ENCODE data around the gene TMEM42.
"Not testable (repeated sequence)": the region's sequence is repeated elsewhere in the genome, so short reads cannot be mapped to it uniquely, and the experiment has no call there.

Gene TMEM42

DNA sequence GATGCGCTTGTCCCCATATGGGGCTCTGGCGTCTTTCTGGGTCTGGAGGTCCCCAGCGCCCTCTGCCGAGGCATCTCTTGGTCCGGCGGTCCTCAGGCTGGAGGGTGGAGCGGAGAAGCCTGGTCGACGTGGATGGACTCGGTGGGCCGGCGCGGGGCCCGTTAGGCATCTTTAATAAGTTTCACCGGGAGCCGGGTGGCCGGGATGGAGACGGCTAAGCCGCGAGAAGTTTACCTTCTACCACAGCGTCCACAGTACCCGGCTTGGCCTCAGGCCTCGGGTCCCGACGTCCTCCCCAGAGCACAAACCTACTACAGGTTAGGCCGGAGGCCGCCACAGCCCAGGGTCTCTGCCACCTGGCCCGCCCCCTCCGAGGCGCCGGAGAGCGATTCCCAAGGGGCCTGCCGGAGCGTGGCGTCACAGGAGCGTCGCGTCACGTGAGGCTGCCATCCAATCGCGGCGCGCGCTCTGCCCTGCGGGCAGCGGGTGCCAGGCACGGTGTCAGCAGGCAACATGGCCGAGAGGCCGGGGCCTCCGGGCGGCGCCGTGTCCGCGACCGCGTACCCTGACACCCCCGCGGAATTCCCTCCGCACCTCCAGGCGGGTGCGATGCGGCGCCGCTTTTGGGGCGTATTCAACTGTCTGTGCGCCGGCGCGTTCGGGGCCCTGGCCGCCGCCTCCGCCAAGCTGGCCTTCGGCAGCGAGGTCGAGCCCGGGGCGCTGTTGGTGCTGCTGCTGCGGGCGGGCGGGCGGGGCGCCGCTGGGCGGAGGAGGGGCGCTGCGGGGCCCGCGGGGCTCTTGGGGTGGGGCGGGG is at the start of gene TMEM42:
TMEM42 (plus strand) TSS at position 501 of the 814 bp plus-strand sequence; CDS start at position 514, 13 bp downstream.
- peak; percentile 87 for DNase-seq

DNA sequence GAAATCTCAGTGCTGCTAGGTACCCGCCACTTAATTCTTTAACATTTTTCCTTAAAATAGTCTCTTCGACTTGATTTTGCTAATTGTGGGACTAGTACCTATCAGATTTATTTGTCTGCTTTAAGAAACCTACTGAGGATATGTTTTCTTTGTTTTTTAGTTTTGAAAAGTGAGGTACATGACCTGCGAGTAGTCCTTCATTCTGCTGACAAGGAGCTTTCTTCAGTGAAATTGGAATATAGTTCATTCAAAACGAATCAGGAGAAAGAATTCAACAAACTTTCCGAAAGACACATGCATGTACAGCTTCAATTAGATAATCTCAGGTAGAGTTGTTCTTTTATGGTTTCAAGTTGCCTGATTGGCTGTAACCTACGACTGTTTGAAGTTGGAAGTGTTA is 47.0 kb upstream of the TMEM42 start:
- no peak for DNase-seq

DNA sequence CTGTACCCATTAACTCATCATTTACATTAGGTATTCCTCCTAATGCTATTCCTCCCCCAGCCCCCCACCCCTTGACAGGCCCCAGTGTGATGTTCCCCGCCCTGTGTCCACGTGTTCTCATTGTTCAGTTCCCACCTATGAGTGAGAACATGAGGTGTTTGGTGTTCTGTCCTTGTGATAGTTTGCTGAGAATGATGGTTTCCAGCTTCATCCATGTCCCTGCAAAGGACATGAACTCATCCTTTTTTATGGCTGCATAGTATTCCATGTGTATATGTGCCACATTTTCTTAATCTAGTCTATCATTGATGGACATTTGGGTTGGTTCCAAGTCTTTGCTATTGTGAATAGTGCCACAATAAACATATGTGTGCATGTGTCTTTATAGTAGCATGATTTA is 45.4 kb upstream of the TMEM42 start:
- DNase-seq: not testable (repeated sequence)

DNA sequence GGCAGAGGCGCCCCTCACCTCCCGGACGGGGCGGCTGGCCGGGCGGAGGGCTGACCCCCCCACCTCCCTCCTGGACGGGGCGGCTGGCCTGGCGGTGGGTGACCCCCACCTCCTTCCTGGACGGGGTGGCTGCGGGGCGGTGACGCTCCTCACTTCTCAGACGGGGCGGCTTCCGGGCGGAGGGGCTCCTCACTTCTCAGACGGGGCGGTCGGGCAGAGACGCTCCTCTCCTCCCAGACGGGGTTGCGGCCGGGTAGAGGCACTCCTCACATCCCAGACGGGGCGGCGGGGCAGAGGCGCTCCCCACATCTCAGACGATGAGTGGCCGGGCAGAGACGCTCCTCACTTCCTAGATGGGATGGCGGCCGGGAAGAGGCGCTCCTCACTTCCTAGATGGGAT is 40.5 kb upstream of the TMEM42 start:
- DNase-seq: not testable (repeated sequence)

GRCh38 chr3:44825264-44825925 is 36.3 kb upstream of the TMEM42 start:
- DNase-seq: no peak

- no peak for DNase-seq
These were observed 34.5 kb upstream of the TMEM42 start for GRCh38 chr3:44827196-44827595.

DNA sequence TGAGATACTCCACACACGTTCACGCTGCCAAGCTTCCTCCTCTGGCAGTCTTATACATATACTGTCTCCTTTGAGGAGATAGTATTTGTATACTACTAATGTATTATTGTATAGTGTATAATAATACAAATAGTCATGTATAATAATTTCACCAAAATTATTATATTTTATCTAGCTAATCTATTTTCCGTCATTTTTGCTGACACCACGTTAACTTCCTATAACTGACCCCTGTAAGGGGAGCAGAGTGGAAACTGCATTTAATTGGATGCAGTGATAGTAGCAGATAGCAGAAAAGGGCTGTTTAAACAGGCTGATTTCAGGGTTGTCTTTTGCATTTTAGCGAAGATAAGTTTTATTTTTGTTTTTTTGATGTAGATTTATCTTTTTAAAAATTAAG is 30.5 kb upstream of the TMEM42 start:
- no peak for DNase-seq

DNA sequence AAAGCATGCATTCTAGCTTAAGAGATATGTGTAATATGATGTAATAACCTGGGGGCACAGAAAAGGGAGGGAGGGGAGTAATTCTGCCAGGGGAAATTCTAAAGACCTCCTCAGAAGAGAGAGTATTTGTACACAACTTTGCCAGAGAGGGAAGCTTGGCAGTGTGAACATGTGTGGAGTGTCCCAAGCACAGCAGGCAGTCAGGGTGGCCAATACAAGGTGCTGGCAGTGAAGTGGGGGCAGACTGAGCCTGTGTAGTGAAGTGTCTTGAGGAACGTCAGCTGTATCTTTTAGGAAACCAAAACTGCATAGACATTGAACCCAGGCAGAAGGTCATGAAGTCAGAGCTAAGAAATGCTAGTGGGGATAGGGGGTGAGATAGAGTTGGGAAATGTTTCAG is 29.7 kb upstream of the TMEM42 start:
- DNase-seq: no peak

DNA sequence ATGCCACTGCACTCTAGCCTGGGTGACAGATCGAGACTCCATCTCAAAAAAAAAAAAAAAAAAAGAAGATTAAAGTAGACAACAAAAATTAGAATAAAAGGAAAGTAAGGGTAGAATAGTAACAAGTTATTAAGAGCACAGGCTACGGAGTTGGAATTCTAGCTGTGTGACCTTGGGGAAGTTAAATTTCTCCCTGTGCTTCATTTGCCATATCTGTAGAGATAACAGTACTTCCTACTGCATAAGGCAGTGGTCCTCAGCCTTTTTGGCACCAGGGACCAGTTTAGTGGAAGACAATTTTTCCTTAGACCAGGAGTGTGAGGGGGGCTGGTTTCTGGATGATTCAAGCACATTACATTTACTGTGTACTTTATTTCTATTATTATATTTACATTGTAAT is 28.7 kb upstream of the TMEM42 start:
- DNase-seq: no peak

DNA sequence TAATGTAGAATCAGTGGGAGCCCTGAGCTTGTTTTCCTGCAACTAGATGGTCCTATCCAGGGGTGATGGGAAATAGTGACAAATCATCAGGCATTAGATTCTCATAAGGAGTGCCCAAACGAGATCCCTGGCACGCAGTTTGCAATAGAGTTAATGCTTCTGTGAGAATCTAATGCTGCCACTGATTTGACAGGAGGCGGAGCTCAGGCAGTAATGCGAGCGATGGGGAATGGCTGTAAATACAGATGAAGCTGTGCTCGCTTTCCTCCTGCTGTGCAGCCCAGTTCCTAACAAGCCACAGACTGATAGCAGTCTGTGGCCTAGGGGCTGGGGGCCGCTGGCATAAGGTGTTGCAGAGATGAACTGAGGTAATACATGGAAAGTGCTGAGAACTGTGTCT is 28.3 kb upstream of the TMEM42 start:
- DNase-seq: no peak

GRCh38 chr3:44835684-44836083 is 26.0 kb upstream of the TMEM42 start:
- no peak for DNase-seq

DNA sequence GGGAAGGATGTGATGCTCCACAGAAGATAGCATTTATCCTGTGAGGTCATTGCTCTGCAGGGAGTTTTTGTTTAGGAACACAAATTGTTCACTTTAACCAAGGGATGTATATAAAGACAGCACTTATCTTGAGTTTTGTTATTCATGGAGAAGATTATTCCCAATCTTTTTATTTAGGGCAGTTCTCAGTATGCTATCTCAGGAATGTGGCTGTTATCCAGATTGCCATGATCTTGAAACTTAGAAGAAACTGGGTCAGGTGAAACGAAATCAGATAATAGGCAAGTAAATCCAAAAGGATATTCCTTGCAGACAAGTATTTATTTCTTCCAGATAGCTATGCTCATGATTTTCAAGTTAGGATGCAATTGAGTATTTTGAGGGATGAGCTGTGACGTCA is 19.3 kb upstream of the TMEM42 start:
- DNase-seq: no peak

GRCh38 chr3:44845528-44846520 is 15.9 kb upstream of the TMEM42 start:
- DNase-seq: no peak

- DNase-seq: no peak
These were observed 13.1 kb upstream of the TMEM42 start for GRCh38 chr3:44848634-44849033.

DNA sequence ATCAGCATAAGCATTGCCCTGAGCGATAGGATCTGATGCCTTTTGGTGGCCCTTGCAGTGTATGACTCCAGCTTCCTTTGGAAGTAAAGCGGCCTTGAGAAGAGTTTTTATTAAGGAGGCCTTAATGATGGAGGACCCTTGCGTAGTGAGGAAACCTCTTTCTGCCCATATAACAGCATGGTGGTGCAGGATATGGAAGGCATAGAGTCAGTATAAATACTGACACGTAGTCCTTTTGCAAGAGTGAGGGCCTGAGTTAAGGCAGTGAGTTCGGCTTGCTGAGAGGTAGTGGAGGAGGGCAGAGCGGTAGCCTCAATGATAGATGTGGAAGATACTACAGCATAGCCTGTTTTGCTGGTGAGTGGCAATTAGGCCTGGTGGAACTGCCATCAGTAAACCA is 5.0 kb upstream of the TMEM42 start:
- DNase-seq: not testable (repeated sequence)

- DNase-seq: no peak
These were observed 1.6 kb upstream of the TMEM42 start for GRCh38 chr3:44860117-44860516.

GRCh38 chr3:44862226-44862637 is 520 bp downstream of the TMEM42 start:
- DNase-seq: peak; percentile 44

GRCh38 chr3:44865272-44866035 is 3.7 kb downstream of the TMEM42 start:
- DNase-seq: no peak

GRCh38 chr3:44867421-44868111 is 5.9 kb downstream of the TMEM42 start:
- DNase-seq: no peak

GRCh38 chr3:44870375-44871061 is 8.8 kb downstream of the TMEM42 start:
- DNase-seq: no peak

DNA sequence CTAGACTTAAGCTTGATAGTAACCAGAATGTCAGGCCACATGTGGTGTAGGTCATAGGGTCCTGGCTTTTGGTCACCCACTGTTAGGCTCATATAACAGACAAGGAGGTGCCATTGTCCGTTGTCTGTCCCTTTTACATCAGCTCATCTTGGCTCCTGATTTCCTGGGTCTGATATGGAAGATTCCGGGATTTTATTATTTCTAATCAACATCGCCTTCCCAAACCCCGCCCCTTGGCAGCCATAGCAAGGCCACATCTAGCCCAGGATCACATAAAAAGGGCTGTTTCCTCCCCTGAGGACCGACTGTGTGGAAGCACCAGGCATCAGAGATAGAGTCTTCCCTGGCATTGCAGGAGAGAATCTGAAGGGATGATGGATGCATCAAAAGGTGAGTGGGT is 12.6 kb downstream of the TMEM42 start, which contains the start of gene TGM4:
TGM4 (plus strand) TSS at position 301 of the 400 bp plus-strand sequence; CDS start at position 372, 71 bp downstream.
- no peak for DNase-seq
